ENCODE results near the gene MECP2.

The MECP2 gene

DNA sequence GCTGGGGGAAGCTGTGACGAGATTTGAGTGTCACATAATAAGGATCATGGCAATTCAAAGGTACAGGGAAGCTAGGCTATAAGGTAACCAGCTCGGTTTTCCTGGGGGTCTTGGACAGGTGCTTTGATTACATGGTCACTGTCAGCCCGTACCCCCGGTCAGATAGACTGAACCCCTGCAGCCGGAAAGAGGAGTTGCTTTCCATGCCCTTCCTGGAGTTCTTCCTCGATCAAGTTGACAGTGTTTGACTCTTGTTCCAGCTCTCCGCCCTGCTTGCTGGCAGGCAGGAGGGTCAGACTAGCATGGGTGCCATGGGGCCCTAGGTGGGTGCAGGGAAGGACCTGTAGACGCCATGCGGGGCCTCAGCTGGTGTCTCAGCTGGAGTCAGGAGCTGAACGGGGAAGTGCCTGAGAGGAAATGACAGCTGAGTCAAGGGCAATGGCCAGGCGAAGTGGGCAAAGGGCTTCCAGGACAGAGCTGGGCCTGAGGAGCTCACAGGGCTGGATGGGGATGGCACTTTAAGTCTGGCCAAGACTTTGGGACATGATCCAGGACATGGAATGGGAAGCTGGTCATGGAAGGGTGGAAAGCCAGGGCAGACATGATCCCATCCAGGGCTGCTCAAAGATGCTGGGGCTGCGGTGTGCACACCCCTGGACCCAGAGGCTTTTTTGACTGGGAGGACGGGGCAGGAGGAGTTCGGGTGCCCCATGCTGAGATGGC lies 123.4 kb downstream of the MECP2 start:
- Histone ChIP-seq H3K9me3 (ENCODE audit: severe bottlenecking) (no peaks in the 10 kb centered on the region), H3K27ac (ENCODE audit: poor library complexity, severe bottlenecking) (peak overlapping the region; percentile 92), H3K4me1 (ENCODE audit: insufficient read depth, poor library complexity, severe bottlenecking) (no peaks in the 10 kb centered on the region), H3K4me3 (ENCODE audit: severe bottlenecking) (no peak overlapping the region), H3K36me3 (ENCODE audit: low read depth) (peaks cover 7% of the 10 kb centered on the region), H3K27me3 (ENCODE audit: insufficient read depth, poor library complexity, severe bottlenecking) (no peaks in the 10 kb centered on the region)
- ATAC-seq (ENCODE audit: low read depth) (no peak), DNase-seq (ENCODE audit: low spot score) (no peak)
- TF ChIP-seq, protein P1, sequence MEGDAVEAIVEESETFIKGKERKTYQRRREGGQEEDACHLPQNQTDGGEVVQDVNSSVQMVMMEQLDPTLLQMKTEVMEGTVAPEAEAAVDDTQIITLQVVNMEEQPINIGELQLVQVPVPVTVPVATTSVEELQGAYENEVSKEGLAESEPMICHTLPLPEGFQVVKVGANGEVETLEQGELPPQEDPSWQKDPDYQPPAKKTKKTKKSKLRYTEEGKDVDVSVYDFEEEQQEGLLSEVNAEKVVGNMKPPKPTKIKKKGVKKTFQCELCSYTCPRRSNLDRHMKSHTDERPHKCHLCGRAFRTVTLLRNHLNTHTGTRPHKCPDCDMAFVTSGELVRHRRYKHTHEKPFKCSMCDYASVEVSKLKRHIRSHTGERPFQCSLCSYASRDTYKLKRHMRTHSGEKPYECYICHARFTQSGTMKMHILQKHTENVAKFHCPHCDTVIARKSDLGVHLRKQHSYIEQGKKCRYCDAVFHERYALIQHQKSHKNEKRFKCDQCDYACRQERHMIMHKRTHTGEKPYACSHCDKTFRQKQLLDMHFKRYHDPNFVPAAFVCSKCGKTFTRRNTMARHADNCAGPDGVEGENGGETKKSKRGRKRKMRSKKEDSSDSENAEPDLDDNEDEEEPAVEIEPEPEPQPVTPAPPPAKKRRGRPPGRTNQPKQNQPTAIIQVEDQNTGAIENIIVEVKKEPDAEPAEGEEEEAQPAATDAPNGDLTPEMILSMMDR (IDR thresholded peaks at IDR 0.05; ENCODE audit: poor library complexity, severe bottlenecking): no peak

DNA sequence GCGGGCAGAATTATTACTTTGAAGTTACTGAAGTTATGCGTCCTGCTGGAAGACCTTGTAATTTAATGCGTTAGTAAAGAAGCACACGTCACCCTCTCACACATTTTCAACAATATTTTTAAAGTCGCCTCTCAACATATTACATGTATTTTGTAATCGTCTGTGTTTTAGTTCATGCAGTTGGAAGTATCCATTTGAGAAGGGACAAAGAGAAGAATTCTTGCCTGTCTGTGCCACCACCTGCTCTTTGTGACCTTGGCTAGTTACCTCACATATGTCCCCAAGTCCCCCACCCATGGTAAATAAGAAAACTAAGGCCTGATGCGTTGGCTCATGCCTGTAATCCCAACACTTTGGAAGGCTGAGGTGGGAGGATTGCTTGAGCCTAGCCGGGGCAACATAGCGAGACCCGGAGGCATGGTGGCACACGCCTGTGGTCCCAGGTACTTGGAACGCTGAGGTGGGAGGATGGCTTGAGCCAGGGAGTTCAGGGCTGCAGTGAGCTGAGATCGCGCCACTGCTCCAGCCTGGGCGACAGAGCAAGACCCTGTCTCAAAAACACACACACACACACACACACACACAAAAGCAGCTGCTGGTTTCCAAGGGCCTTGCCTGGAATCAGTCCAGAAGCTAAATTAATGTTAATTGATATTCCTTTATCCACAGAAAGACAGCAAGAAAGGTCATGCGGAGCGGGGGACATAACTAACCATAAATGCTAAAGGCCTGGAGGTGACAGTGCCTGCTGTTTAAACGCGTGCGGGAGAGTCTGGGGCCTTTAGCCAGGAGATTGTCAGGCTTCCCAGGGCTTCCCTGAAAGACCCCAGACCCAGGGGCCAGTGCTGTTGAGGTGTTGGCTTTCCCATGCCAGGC lies 124.2 kb downstream of the MECP2 start:
- TF ChIP-seq, protein P1 (IDR thresholded peaks at IDR 0.05; ENCODE audit: poor library complexity, severe bottlenecking): no peak
- H3K27ac ChIP-seq (ENCODE audit: poor library complexity, severe bottlenecking): peak overlapping the region; percentile 92
- H3K4me3 ChIP-seq (ENCODE audit: severe bottlenecking): peak overlapping the region; percentile 88
- ATAC-seq (ENCODE audit: low read depth) (no peak), DNase-seq (ENCODE audit: low spot score) (no peak)
- H3K9me3 ChIP-seq (ENCODE audit: severe bottlenecking): no peaks in the 10 kb centered on the region
- no peaks in the 10 kb centered on the region for H3K4me1 ChIP-seq (ENCODE audit: insufficient read depth, poor library complexity, severe bottlenecking)
- no peaks in the 10 kb centered on the region for H3K27me3 ChIP-seq (ENCODE audit: insufficient read depth, poor library complexity, severe bottlenecking)
- peaks cover 15% of the 10 kb centered on the region for H3K36me3 ChIP-seq (ENCODE audit: low read depth)

DNA sequence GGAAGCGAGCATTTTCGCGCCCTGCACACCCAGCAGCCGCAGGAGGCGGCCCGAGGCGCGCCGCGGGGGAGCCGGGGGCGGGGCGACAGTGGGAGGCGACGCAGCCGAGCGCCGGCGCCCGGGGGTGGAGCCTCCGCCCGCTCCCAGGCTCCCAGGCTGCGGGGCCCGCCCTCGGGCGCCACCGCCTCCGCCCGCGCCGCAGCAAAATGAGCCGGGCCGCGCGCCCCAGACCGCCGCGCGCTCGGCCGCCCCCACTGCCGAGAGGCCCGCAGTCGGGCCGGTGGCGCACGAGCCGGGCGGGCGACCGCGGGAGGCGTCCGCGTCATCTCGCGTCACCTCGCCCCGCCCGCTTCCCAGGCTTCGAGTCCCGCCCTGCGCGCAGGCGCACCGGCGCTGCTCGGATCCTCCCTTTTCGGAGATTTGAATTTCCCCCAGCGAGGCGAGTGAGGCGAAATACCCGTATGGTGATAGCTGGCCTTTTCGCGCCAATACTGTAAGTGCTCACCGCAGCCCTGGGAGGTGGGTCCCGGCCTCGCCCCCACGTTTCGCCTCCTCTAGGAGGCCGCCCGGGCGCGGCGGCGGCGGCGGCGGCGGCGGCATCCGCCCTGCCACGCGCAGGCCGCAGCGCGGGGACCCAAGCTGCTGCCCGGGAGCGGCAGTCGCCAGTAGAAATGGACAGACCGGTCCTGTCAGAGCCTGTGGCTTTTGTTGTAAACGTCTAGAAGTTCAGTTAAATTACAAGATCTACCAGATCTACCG lies 125.0 kb downstream of the MECP2 start, which contains the start of gene TMEM187:
Gene TMEM187, plus strand, starts transcription at position 387 of the 759 bp plus-strand sequence. CDS start 9,309 bp downstream, outside the sequence.
- H3K27ac ChIP-seq (ENCODE audit: poor library complexity, severe bottlenecking): peak within 1 kb of the TSS; percentile 92

More for the DNA sequence above, 125.0 kb downstream of the MECP2 start, which contains the start of gene TMEM187:
- H3K4me1 ChIP-seq (ENCODE audit: insufficient read depth, poor library complexity, severe bottlenecking): no peaks in the 10 kb centered on the region
- H3K4me3 ChIP-seq (ENCODE audit: severe bottlenecking): peak within 1 kb of the TSS; percentile 88
- peak; percentile 76 for DNase-seq (ENCODE audit: low spot score)
- peak; percentile 33 for ATAC-seq (ENCODE audit: low read depth)
- peaks cover 21% of the 10 kb centered on the region for H3K36me3 ChIP-seq (ENCODE audit: low read depth)
- TF ChIP-seq, protein P1 (IDR thresholded peaks at IDR 0.05; ENCODE audit: poor library complexity, severe bottlenecking): no peak
- H3K9me3 ChIP-seq (ENCODE audit: severe bottlenecking): no peaks in the 10 kb centered on the region
- H3K27me3 ChIP-seq (ENCODE audit: insufficient read depth, poor library complexity, severe bottlenecking): no peaks in the 10 kb centered on the region

Data from RWPE2 (cell line).